ENCODE results near the gene FBXL7.
A peak's percentile ranks its signal among the peaks of the same experiment; 100 is the strongest.

FBXL7 gene

GRCh38 chr5:15877914-15878313 is 377.9 kb downstream of the FBXL7 start:
- DNase-seq (ENCODE audit: low read depth, low spot score): no peak

GRCh38 chr5:15880201-15880600 is 380.2 kb downstream of the FBXL7 start:
- DNase-seq (ENCODE audit: low read depth, low spot score): no peak

DNA sequence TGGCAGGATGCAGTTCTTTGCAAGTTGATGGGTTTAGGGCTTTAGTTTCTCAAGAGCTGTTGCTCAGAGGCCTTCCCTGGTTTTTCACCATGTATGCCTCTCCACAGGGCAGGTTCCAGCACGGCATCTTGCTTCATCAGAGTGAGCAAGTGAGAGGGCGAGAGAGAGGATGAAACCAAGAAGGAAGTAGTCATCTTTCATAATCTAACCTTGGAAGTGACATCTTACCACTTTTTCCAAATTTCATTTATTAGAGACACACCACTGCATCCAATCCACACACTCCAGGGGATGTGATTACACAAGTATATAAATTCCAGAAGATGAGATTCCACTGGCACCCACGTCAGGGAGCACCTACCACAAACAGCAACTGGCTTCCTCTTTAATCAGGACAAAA is 385.2 kb downstream of the FBXL7 start:
- DNase-seq (ENCODE audit: low read depth, low spot score): no peak

- DNase-seq (ENCODE audit: low read depth, low spot score): no peak
Measured at GRCh38 chr5:15886156-15886555, 386.2 kb downstream of the FBXL7 start.

DNA sequence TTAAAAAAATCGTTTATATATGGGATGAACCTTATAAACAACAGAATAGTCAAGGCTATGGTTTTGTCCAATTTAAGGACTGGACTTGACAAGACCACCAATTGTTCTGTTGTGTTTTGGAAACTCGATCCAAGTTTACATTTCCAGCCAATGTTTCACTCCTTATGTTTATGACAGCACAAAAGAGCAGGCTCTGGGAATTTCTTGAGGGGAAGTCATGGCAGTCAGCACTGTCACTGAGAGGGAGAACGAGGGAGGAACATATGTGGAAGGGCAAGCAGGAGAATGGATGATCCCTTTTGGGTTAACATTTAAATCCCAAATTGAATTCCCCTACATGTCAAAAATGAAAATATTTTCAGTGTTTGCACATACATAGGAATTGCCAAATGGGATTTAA is 387.1 kb downstream of the FBXL7 start:
- no peak for DNase-seq (ENCODE audit: low read depth, low spot score)

DNA sequence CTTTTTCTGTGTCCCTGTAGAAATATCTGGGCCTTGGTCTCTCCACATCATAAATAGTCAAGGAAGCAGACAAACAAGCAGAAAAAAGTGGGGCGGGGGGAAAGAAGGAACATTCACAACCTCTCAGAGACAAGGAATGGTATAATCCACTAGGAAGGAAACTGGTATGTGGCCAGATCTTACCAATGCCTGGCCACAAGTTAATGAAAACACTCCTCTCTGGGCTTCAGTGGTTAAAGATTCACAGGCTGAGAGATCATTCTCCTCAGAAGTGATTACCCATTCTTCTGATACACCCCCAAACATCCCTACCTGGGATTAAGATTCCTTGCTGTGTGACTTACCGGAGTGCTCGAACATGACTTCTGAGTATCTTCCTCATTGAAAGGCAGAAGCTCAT is 389.0 kb downstream of the FBXL7 start:
- DNase-seq (ENCODE audit: low read depth, low spot score): no peak

DNA sequence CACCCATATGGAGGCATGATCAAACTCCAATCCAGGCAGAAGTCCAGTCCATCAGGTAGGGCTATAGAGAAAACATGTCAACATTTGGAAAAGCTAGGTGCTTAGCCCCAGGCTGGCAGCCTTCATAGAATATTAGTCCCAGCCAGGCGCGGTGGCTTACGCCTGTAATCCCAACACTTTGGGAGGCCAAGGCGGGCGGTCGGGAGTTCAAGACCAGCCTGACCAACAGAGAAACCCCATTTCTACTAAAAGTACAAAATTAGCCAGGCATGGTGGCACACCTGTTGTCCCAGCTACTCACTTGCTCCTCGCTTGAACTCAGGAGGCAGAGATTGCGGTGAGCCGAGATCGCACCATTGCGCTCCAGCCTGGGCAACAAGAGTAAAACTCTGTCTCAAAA is 393.9 kb downstream of the FBXL7 start:
- DNase-seq (ENCODE audit: low read depth, low spot score): no peak

GRCh38 chr5:15897656-15898055 is 397.7 kb downstream of the FBXL7 start:
- DNase-seq (ENCODE audit: low read depth, low spot score): no peak

GRCh38 chr5:15898641-15899040 is 398.7 kb downstream of the FBXL7 start:
- DNase-seq (ENCODE audit: low read depth, low spot score): no peak

DNA sequence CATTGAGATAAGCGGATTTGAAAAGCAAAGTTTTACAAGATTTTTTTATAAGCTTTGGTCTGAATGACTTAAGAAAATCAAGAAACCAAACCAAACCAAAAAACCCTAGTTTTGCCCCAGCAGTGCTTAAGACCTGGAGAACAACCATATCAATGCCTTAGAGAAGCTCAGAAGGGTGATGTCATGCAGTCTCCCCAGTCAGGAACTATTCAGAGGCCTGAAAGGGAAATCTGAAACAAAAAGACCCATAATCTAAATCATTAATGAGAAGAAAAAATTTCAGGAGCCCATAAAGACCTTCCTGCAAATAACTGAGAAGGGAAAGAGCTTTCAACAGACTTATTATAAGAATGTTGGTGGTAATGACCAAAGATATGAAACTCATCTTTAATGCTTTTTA is 399.5 kb downstream of the FBXL7 start:
- DNase-seq (ENCODE audit: low read depth, low spot score): no peak

DNA sequence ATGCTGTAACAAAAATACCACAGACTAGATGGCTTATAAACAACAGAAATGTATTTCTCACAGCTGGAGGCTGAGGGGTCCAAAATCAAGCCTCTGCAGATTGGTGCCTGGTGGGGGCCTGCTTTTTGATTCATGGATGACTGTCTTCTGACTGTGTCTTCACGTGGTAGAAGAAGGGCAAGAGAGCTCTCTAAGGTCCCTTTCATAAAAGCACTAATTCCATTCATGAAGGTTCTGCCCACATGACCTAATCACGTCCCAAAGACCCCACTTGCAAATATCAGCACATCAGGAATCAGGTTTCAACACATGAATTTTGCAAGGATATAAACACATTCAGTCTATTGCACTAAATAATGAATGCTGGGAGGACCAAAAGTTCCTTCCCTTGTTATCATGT is 401.2 kb downstream of the FBXL7 start:
- no peak for DNase-seq (ENCODE audit: low read depth, low spot score)

- no peak for DNase-seq (ENCODE audit: low read depth, low spot score)
Measured at GRCh38 chr5:15902066-15902465, 402.1 kb downstream of the FBXL7 start.

GRCh38 chr5:15904899-15905830 is 405.2 kb downstream of the FBXL7 start:
- no peak for DNase-seq (ENCODE audit: low read depth, low spot score)

GRCh38 chr5:15914638-15915037 is 414.7 kb downstream of the FBXL7 start:
- DNase-seq (ENCODE audit: low read depth, low spot score): no peak

DNA sequence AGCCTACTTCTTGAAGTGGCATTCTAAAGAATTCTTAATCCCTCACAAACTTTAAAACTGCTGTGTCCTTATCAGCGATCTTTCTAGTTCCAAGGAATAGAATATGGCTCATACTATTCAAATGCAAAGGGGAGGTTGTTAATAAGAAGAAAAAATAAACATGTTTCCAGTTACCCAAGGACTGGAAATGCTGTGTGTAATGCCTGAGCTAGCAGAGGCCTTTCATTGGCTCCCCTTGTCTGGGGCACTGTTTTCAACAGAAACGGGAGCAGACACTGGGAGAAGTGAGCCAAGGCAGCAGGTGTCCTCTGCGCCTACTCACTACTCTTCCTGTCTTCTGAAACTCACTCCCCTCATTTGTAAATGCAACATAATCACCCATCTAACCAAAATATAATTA is 426.6 kb downstream of the FBXL7 start:
- DNase-seq (ENCODE audit: low read depth, low spot score): no peak

DNA sequence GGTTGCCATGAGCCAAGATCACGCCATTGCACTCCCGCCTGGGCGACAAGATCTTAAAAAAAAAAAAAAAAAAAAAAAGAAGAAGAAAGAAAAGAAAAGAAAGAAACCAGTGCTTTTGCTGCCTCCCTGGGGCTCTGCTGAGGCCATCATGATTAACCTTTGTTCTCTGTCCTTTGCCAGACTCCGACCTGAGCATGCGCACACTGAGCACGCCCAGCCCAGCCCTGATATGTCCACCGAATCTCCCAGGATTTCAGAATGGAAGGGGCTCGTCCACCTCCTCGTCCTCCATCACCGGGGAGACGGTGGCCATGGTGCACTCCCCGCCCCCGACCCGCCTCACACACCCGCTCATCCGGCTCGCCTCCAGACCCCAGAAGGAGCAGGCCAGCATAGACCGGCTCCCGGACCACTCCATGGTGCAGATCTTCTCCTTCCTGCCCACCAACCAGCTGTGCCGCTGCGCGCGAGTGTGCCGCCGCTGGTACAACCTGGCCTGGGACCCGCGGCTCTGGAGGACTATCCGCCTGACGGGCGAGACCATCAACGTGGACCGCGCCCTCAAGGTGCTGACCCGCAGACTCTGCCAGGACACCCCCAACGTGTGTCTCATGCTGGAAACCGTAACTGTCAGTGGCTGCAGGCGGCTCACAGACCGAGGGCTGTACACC is 427.9 kb downstream of the FBXL7 start:
- DNase-seq (ENCODE audit: low read depth, low spot score): no peak

GRCh38 chr5:15929611-15930263 is 429.8 kb downstream of the FBXL7 start:
- DNase-seq (ENCODE audit: low read depth, low spot score): peak; percentile 28

- no peak for DNase-seq (ENCODE audit: low read depth, low spot score)
Measured at GRCh38 chr5:15932066-15932465, 432.1 kb downstream of the FBXL7 start.

DNA sequence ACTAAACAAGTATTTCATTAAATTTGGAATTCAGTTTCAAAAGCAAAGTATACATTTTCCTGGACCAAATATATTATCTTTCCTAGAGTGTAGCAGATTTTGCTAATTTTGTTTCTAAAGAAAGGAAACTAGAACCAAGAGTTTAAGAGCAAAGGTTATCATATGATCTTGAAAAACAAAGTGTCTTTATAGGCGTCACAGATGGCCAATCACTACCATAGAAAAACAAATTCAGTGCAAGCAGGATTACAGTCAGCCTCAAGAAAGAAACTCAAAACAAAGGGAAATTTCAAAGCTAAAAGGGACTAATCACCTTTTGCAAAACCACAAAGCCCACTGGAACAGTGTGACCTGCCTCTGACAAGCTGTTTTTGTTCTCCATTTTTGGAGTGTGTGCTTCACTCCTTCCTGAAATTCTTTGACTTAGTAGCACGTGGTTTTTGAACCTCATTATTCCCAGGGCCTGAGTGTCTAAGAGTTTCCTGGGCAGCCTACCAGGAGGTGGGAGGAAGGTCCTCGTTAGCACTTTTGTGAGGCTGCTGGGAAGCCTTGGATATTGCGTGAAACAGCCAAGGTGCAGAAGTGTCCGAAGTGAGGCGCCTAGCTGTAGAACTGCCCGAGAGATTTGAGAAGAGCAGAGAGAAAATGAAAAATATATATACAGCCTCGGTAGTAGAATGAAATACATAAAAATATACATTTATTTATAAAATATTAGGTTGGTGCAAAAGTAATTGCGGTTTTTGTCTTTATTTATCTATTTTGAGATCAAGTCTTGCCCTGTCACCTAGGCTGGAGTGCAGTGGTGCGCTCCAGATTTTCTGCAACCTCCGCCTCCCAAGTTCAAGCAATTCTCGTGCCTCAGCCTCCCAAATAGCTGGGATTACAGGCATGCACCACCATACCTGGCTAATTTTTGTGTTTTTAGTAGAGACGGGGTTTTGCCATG is 433.6 kb downstream of the FBXL7 start:
- DNase-seq (ENCODE audit: low read depth, low spot score): peak; percentile 31

- DNase-seq (ENCODE audit: low read depth, low spot score): no peak
Measured at GRCh38 chr5:15936505-15937245, 436.7 kb downstream of the FBXL7 start.

DNA sequence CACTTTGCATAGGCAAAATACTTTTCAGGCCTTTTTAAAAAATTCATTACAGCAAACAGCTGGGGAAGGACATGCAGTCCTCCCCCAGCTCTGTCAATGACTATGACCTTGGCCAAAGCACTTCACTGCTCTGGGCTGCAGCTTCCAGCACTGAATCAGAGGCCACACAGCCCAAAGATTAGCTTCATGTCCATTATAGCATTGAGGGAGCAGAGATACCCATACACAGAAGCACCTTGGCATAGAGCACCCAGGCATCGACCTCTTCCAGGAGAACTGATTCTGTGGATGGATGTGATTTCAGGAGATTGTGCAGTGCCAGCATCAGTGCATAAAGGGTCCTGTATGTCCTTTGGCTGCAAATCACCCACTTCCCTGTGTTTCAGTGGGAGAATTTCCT is 437.7 kb downstream of the FBXL7 start:
- no peak for DNase-seq (ENCODE audit: low read depth, low spot score)
